Breast epithelium (tissue), 3 donors: ENCODE results near the gene UBASH3B.

Source experiments
- POLR2A ChIP-seq: fragments of 450-650 bp; IDR thresholded peaks from one replicate; pipeline ENCODE4 v1.6.1; 2016; ENCODE audit warnings: antibody characterized with exemption, mild to moderate bottlenecking, moderate library complexity
- TF ChIP-seq, protein P1 (sequence below), 3 donors: fragments of 450-650 bp; IDR thresholded peaks; one replicate each; pipeline ENCODE4 v1.5.1; 2016 to 2017; ENCODE audit warnings: antibody characterized with exemption in 3 of 3, mild to moderate bottlenecking in 3 of 3, moderate library complexity in 3 of 3

DNA sequence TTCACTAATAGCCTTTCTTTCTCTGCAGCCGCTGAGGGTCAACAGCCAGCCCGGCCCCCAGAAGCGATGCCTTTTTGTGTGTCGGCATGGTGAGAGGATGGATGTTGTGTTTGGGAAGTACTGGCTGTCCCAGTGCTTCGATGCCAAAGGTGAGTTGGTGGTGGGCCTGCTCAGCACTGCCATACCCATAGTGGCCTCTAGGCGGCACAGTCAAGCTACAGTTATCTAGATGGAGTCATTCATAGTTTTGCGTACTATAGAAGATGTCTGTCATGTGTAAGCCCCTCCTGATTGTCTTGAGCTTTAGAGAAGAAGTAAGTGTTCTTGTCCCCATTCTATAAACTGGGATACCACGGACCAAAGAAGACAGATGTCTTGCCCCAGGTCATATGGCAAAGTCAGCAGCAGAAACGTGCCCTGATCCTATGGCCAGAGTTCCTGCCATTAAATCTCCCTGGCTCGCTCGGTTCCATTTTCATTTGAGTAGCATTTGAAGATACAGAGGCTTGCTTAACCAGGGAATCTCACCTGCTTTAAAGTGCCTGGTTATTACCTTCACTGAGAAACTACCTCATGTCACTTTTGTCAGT lies 140.7 kb downstream of the UBASH3B start:
- TF ChIP-seq POLR2A = no peak
- TF ChIP-seq, protein P1, sequence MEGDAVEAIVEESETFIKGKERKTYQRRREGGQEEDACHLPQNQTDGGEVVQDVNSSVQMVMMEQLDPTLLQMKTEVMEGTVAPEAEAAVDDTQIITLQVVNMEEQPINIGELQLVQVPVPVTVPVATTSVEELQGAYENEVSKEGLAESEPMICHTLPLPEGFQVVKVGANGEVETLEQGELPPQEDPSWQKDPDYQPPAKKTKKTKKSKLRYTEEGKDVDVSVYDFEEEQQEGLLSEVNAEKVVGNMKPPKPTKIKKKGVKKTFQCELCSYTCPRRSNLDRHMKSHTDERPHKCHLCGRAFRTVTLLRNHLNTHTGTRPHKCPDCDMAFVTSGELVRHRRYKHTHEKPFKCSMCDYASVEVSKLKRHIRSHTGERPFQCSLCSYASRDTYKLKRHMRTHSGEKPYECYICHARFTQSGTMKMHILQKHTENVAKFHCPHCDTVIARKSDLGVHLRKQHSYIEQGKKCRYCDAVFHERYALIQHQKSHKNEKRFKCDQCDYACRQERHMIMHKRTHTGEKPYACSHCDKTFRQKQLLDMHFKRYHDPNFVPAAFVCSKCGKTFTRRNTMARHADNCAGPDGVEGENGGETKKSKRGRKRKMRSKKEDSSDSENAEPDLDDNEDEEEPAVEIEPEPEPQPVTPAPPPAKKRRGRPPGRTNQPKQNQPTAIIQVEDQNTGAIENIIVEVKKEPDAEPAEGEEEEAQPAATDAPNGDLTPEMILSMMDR (IDR thresholded peaks at IDR 0.05) = peak; percentile 71 to 74 (median 72)
